HepG2 (cell line): ENCODE results near the gene GALNT1. TPM values are rescaled to one million over a fixed set of nuclear protein-coding genes. Genes with fewer than 3 reads are reported as not detected.

ENCODE experiments used
- ATAC-seq: fragments of 200-7000 bp; cut with Tn5 transposase; 3 replicates; pipeline ENCODE4 v1.9.1; 2020; ENCODE audit warnings: mild to moderate bottlenecking, moderate library complexity
- BruUV-seq: library from RNA; stranded (reverse); fragments of 400-500 nt; replicated peaks from 2 replicates; lab custom pipeline; 2021; lab: Mats Ljungman, UMichigan
- CTCF ChIA-PET: fragments of 300-600 bp; formaldehyde crosslinking; extraction: SDS; loops from one replicate; lab custom pipeline; 2021; ENCODE audit warnings: low total read pairs, inconsistent platforms, low intra/inter-chr PET ratio; lab: Yijun Ruan, JAX
- POLR2A ChIA-PET: fragments of 350-600 bp; sonication (Branson Sonifier 250); formaldehyde crosslinking; loops from one replicate; lab custom pipeline; 2020; ENCODE audit warnings: antibody characterized with exemption, inconsistent platforms; lab: Yijun Ruan, JAX
- DNase-seq: peaks from one replicate; pipeline ENCODE4 v3.0.0-alpha.2; 2015; ENCODE audit warnings: low spot score
- FAIRE-seq: peaks from 3 replicates; lab custom pipeline; 2011; peaks lifted over from hg19 to GRCh38; lab: Jason Lieb, UNC
- H2AFZ ChIP-seq: one replicate; pipeline ENCODE4 v1.6.1; 2011; ENCODE audit warnings: low read length, inconsistent platforms
- H3K27ac ChIP-seq: fragments of 300-600 bp; 3 replicates; pipeline ENCODE4 v1.8.0; 2011; ENCODE audit warnings: mixed run types, mild to moderate bottlenecking, mixed read lengths, low read length, inconsistent platforms; ENCODE audit not compliant: insufficient read depth; ENCODE audit errors: extremely low read length
- H3K27me3 ChIP-seq, 2 experiments: fragments of 200-600 bp in 1 of 2; 2 replicates in 1 of 2; 3 replicates in 1 of 2; pipeline versions ENCODE4 v1.6.0 to v1.8.0; 2011; ENCODE audit warnings: low read length in 2 of 2, mild to moderate bottlenecking in 2 of 2, moderate library complexity in 2 of 2, inconsistent platforms in 1 of 2; ENCODE audit not compliant: insufficient read depth in 2 of 2, control insufficient read depth in 1 of 2
- H3K36me3 ChIP-seq, 2 experiments: fragments of 200-600 bp in 1 of 2; replicated peaks in 1 of 2; 2 replicates in 1 of 2; 3 replicates in 1 of 2; pipeline versions ENCODE4 v1.5.1 to v1.8.0; 2011; ENCODE audit warnings: low read length in 2 of 2, inconsistent platforms in 1 of 2; ENCODE audit not compliant: insufficient read depth in 2 of 2, control insufficient read depth in 1 of 2
- H3K4me1 ChIP-seq: 2 replicates; pipeline ENCODE4 v1.5.1; 2012; ENCODE audit warnings: low read length, inconsistent platforms; ENCODE audit not compliant: insufficient read depth
- H3K4me2 ChIP-seq: 2 replicates; pipeline ENCODE4 v1.6.0; 2011; ENCODE audit warnings: low read depth, low read length, inconsistent platforms
- H3K4me3 ChIP-seq, 3 experiments: fragments of 200-600 bp in 1 of 3; sonication (generic), shearing (Covaris generic) in 1 of 3; replicated peaks in 1 of 3; 2 replicates each; pipeline ENCODE4 v1.5.1; 2011 to 2016; ENCODE audit warnings: low read length in 3 of 3, inconsistent platforms in 2 of 3, low read depth in 2 of 3, mild to moderate bottlenecking in 2 of 3, control low read depth in 1 of 3, mixed read lengths in 1 of 3; ENCODE audit not compliant: insufficient read depth in 1 of 3
- H3K79me2 ChIP-seq: one replicate; pipeline ENCODE4 v1.6.1; 2011; ENCODE audit warnings: low read length, inconsistent platforms; ENCODE audit not compliant: insufficient read depth
- H3K9ac ChIP-seq: 2 replicates; pipeline ENCODE4 v1.6.0; 2011; ENCODE audit warnings: mild to moderate bottlenecking, low read depth, low read length, inconsistent platforms; ENCODE audit not compliant: insufficient read depth
- H3K9me3 ChIP-seq: 2 replicates; pipeline ENCODE4 v1.5.1; 2012; ENCODE audit warnings: mild to moderate bottlenecking, low read length
- H4K20me1 ChIP-seq: 2 replicates; pipeline ENCODE4 v1.6.0; 2011; ENCODE audit warnings: inconsistent platforms, mild to moderate bottlenecking, low read length, moderate library complexity; ENCODE audit not compliant: insufficient read depth
- EEA1 ChIP-seq: sonication (generic); formaldehyde crosslinking; IDR thresholded peaks from 2 replicates; pipeline ENCODE4 v1.5.1; 2020; ENCODE audit warnings: mild to moderate bottlenecking, missing genetic modification reagents, borderline replicate concordance
- FOXA1 ChIP-seq, 2 experiments: fragments of 450-650 bp in 1 of 2; sonication (generic) in 1 of 2; formaldehyde crosslinking in 1 of 2; IDR thresholded peaks; 2 replicates each; pipeline versions ENCODE4 v1.4.0 to v1.6.1; 2016 to 2020; ENCODE audit warnings: missing genetic modification reagents in 1 of 2
- GABPB1 ChIP-seq: IDR thresholded peaks from 2 replicates; pipeline ENCODE4 v1.6.1; 2016; ENCODE audit warnings: mild to moderate bottlenecking, missing genetic modification reagents, moderate library complexity, missing compliant biosample characterization
- GLMP ChIP-seq: sonication (generic); formaldehyde crosslinking; IDR thresholded peaks from 2 replicates; pipeline ENCODE4 v1.9.0; 2021; ENCODE audit warnings: missing genetic modification reagents, mild to moderate bottlenecking, borderline replicate concordance
- KDM1A ChIP-seq: IDR thresholded peaks from 2 replicates; pipeline ENCODE4 v1.6.1; 2016; ENCODE audit warnings: missing compliant biosample characterization
- MEIS1 ChIP-seq: sonication (generic); formaldehyde crosslinking; IDR thresholded peaks from 2 replicates; pipeline ENCODE4 v1.9.0; 2021; ENCODE audit warnings: mild to moderate bottlenecking, missing genetic modification reagents, moderate library complexity, borderline replicate concordance
- MNT ChIP-seq: fragments of 450-650 bp; IDR thresholded peaks from 2 replicates; pipeline ENCODE4 v1.6.1; 2016
- NRL ChIP-seq: sonication (generic); formaldehyde crosslinking; IDR thresholded peaks from 2 replicates; pipeline ENCODE4 v1.5.0; 2020; ENCODE audit warnings: missing genetic modification reagents, mild to moderate bottlenecking, moderate library complexity, borderline replicate concordance
- PBX3 ChIP-seq: sonication (generic); formaldehyde crosslinking; IDR thresholded peaks from 2 replicates; pipeline ENCODE4 v1.8.1; 2023; ENCODE audit warnings: missing genetic modification reagents, inconsistent platforms, borderline replicate concordance
- RFX3 ChIP-seq: IDR thresholded peaks from 2 replicates; pipeline ENCODE4 v1.6.1; 2016; ENCODE audit warnings: missing biosample characterization, missing genetic modification reagents
- TCF7L2 ChIP-seq: IDR thresholded peaks from 2 replicates; pipeline ENCODE4 v1.6.1; 2011; ENCODE audit warnings: mild to moderate bottlenecking, low read depth, low read length, moderate library complexity
- ZBTB1 ChIP-seq: sonication (generic); formaldehyde crosslinking; IDR thresholded peaks from 2 replicates; pipeline ENCODE4 v1.4.0; 2020; ENCODE audit warnings: missing genetic modification reagents, borderline replicate concordance
- ZNF160 ChIP-seq: sonication (generic); formaldehyde crosslinking; IDR thresholded peaks from 2 replicates; pipeline ENCODE4 v1.8.0; 2022; ENCODE audit warnings: mild to moderate bottlenecking, inconsistent platforms, missing genetic modification reagents
- ZNF180 ChIP-seq: sonication (generic); formaldehyde crosslinking; IDR thresholded peaks from 2 replicates; pipeline ENCODE4 v1.4.0; 2020; ENCODE audit warnings: low read depth, missing genetic modification reagents, borderline replicate concordance
- ZNF354B ChIP-seq: sonication (generic); formaldehyde crosslinking; IDR thresholded peaks from 2 replicates; pipeline ENCODE4 v1.8.0; 2022; ENCODE audit warnings: mild to moderate bottlenecking, missing genetic modification reagents
- ZNF619 ChIP-seq: sonication (generic); formaldehyde crosslinking; IDR thresholded peaks from 2 replicates; pipeline ENCODE4 v1.4.0; 2020; ENCODE audit warnings: mild to moderate bottlenecking, missing genetic modification reagents
- ZNF776 ChIP-seq: sonication (generic); formaldehyde crosslinking; IDR thresholded peaks from 2 replicates; pipeline ENCODE4 v1.4.0; 2020; ENCODE audit warnings: mild to moderate bottlenecking, missing genetic modification reagents
- WGBS: methylation state at CpG from one replicate; pipeline ENCODE4 v1.1.6; 2017; ENCODE audit warnings: low lambda C conversion rate; 5-methylcytosine and 5-hydroxymethylcytosine counted together
- in situ Hi-C: cut with HindIII; loops from 2 replicates; pipeline ENCODE4 v1.10.0; 2017; ENCODE audit warnings: low pct_unique_long_range_greater_than_20kb; ENCODE audit not compliant: extremely low pct_ligation_motif_present
- intact Hi-C: fragments of 100-400 bp; cut with micrococcal nuclease; formaldehyde crosslinking; loops from one replicate; pipeline ENCODE4 v1.10.0; 2022; ENCODE audit not compliant: unreplicated experiment
- polyA plus RNA-seq, 8 experiments: library from polyadenylated mRNA; depleted of rRNA in 3 of 8; stranded (reverse) in 7 of 8; unstranded in 1 of 8; fragments of >200 nt; fragmentation: Illumina TruSeq in 4 of 8; extraction: Trizol in 4 of 8; gene quantifications; 2 replicates each; pipeline versions ENCODE4 v1.2.1 to v1.2.3, GENCODE V29; 2011 to 2016; ENCODE audit warnings: low read depth in 4 of 8, missing spikeins in 1 of 8, mixed read lengths in 1 of 8; ENCODE audit not compliant: insufficient read depth in 1 of 8
- total RNA-seq, 5 experiments: library from RNA; depleted of rRNA; stranded (reverse); fragments of >200 nt; fragmentation: Illumina TruSeq; extraction: Trizol; gene quantifications; 2 replicates each; pipeline ENCODE4 v1.2.3, GENCODE V29; 2016; ENCODE audit warnings: low read depth in 1 of 5

The GALNT1 gene
- total and polyA plus RNA-seq, 2 of the 13 experiments (the other 11 are each of a cell fraction or from before 2014, with no cell fraction given), result 41.1 to 100 TPM

- Histone ChIP-seq H3K4me2 (no peak overlapping the region), H2AFZ (no peak overlapping the region), H3K9ac (no peak overlapping the region), H3K36me3 (no peaks in the 10 kb centered on the region), H3K4me1 (no peaks in the 10 kb centered on the region), H3K27ac (no peak overlapping the region), H3K9me3 (no peaks in the 10 kb centered on the region), H3K79me2 (peaks cover 15% of the 10 kb centered on the region), H3K4me3 (no peak overlapping the region), H3K27me3 (no peaks in the 10 kb centered on the region), H4K20me1 (no peaks in the 10 kb centered on the region)
- DNase-seq, result no peak
- WGBS, result 100% methylated on average over 3 of the region's 3 CpGs
- no peak for FAIRE-seq
- intact Hi-C loops (no loop called here), in situ Hi-C loops (no loop called here)
- TF ChIP-seq ZNF776 (CRISPR knock-in tag) (no peak), RFX3 (CRISPR knock-in tag) (no peak), GABPB1 (no peak), ZNF160 (CRISPR knock-in tag) (no peak), ZNF619 (no peak), ZNF180 (CRISPR knock-in tag) (no peak)
- ChIA-PET POLR2A (no interaction called here), CTCF (no interaction called here)
- no TSS peak for BruUV-seq
- ATAC-seq, result no peak
Observed at GRCh38 chr18:35620765-35621164, 39.2 kb downstream of the GALNT1 start.

GRCh38 chr18:35623255-35623654, 41.7 kb downstream of the GALNT1 start:
- POLR2A ChIA-PET, result no interaction called here
- FAIRE-seq, result no peak
- no peak overlapping the region for H3K27ac ChIP-seq
- ATAC-seq, result no peak
- H3K4me2 ChIP-seq, result no peak overlapping the region
- peaks cover 0 to 2% of the 10 kb centered on the region in 2 experiments; a peak in 1 of 5 replicates for H3K36me3 ChIP-seq
- TF ChIP-seq FOXA1 (IDR thresholded peaks at IDR 0.05) (no peak), FOXA1 (CRISPR knock-in tag; IDR thresholded peaks at IDR 0.05) (no peak), MNT (no peak), MEIS1 (CRISPR knock-in tag) (no peak), NRL (no peak), PBX3 (CRISPR knock-in tag) (no peak), ZNF354B (CRISPR knock-in tag) (no peak), EEA1 (no peak), KDM1A (CRISPR knock-in tag) (no peak), ZBTB1 (no peak), TCF7L2 (no peak), GLMP (CRISPR knock-in tag) (no peak)
- TF ChIP-seq, all 625 proteins: peak for 0
- no peaks in the 10 kb centered on the region for H3K27me3 ChIP-seq
- intact Hi-C loops, result no loop called here
- H3K79me2 ChIP-seq, result peaks cover 15% of the 10 kb centered on the region
- no peaks in the 10 kb centered on the region for H4K20me1 ChIP-seq
- H3K9me3 ChIP-seq, result peaks cover 6% of the 10 kb centered on the region; the same call in 1 of the 2 replicates
- in situ Hi-C loops, result no loop called here
- no peak overlapping the region for H3K4me3 ChIP-seq
- BruUV-seq, result no TSS peak
- CTCF ChIA-PET, result no interaction called here
- no peak overlapping the region for H3K9ac ChIP-seq
- no peak for DNase-seq
- H2AFZ ChIP-seq, result no peak overlapping the region
- no peaks in the 10 kb centered on the region for H3K4me1 ChIP-seq
